Fibroblast of skin of right biceps (primary cell): ENCODE data around the gene DACH2.
A peak's percentile ranks its signal among the peaks of the same experiment; 100 is the strongest.
"Not testable (repeated sequence)": the region's sequence is repeated elsewhere in the genome, so short reads cannot be mapped to it uniquely, and the experiment has no call there.

Source experiments
- DNase-seq: peaks from one replicate; pipeline ENCODE4 v3.0.0-alpha.2; 2013

Gene DACH2

GRCh38 chrX:86148024-86148511 lies at the start of gene DACH2:
DACH2 (plus strand) TSS chrX:86148451.
- DNase-seq: peak; percentile 61

GRCh38 chrX:86102341-86102740 lies 45.9 kb upstream of the DACH2 start:
- DNase-seq: no peak

- no peak for DNase-seq
Measured at GRCh38 chrX:86103061-86103460, 45.2 kb upstream of the DACH2 start.

- DNase-seq: no peak
Measured at GRCh38 chrX:86104526-86104925, 43.7 kb upstream of the DACH2 start.

GRCh38 chrX:86121916-86122315 lies 26.3 kb upstream of the DACH2 start:
- DNase-seq: no peak

GRCh38 chrX:86133761-86134160 lies 14.5 kb upstream of the DACH2 start:
- DNase-seq: peak; percentile 0

- DNase-seq: peak; percentile 12
Measured at GRCh38 chrX:86137071-86137470, 11.2 kb upstream of the DACH2 start.

GRCh38 chrX:86141786-86142185 lies 6.5 kb upstream of the DACH2 start:
- no peak for DNase-seq

- DNase-seq: no peak
Measured at GRCh38 chrX:86146102-86146501, 2.1 kb upstream of the DACH2 start.

- DNase-seq: no peak
Measured at GRCh38 chrX:86148594-86148993, 343 bp downstream of the DACH2 start.

- DNase-seq: no peak
Measured at GRCh38 chrX:86149119-86149518, 868 bp downstream of the DACH2 start.

- DNase-seq: no peak
Measured at GRCh38 chrX:86154553-86154952, 6.3 kb downstream of the DACH2 start.

- DNase-seq: peak; percentile 0
Measured at GRCh38 chrX:86171366-86171765, 23.1 kb downstream of the DACH2 start.

GRCh38 chrX:86178906-86179305 lies 30.7 kb downstream of the DACH2 start:
- no peak for DNase-seq

GRCh38 chrX:86181325-86181724 lies 33.1 kb downstream of the DACH2 start:
- not testable (repeated sequence) for DNase-seq

GRCh38 chrX:86192827-86193226 lies 44.6 kb downstream of the DACH2 start:
- no peak for DNase-seq

GRCh38 chrX:86194758-86195157 lies 46.5 kb downstream of the DACH2 start:
- DNase-seq: no peak

- DNase-seq: no peak
Measured at GRCh38 chrX:86195343-86195742, 47.1 kb downstream of the DACH2 start.

GRCh38 chrX:86197815-86198214 lies 49.6 kb downstream of the DACH2 start:
- DNase-seq: no peak

- no peak for DNase-seq
Measured at GRCh38 chrX:86210772-86211171, 62.5 kb downstream of the DACH2 start.

- no peak for DNase-seq
Measured at GRCh38 chrX:86215260-86215659, 67.0 kb downstream of the DACH2 start.

- no peak for DNase-seq
Measured at GRCh38 chrX:86237482-86237881, 89.2 kb downstream of the DACH2 start.

- no peak for DNase-seq
Measured at GRCh38 chrX:86241547-86241946, 93.3 kb downstream of the DACH2 start.

GRCh38 chrX:86263526-86263925 lies 115.3 kb downstream of the DACH2 start:
- no peak for DNase-seq

GRCh38 chrX:86295293-86295692 lies 147.0 kb downstream of the DACH2 start:
- DNase-seq: no peak

GRCh38 chrX:86322913-86323312 lies 174.7 kb downstream of the DACH2 start:
- DNase-seq: no peak
